ENCODE measurements around the gene ADGB. TPM values are rescaled to one million over a fixed set of nuclear protein-coding genes. Genes with fewer than 3 reads are reported as not detected.
A peak's percentile ranks its signal among the peaks of the same experiment; 100 is the strongest.

Gene ADGB
- total and polyA plus RNA-seq, 2 of the 13 experiments (the other 11 are each of a cell fraction or from before 2014, with no cell fraction given) = not detected

DNA sequence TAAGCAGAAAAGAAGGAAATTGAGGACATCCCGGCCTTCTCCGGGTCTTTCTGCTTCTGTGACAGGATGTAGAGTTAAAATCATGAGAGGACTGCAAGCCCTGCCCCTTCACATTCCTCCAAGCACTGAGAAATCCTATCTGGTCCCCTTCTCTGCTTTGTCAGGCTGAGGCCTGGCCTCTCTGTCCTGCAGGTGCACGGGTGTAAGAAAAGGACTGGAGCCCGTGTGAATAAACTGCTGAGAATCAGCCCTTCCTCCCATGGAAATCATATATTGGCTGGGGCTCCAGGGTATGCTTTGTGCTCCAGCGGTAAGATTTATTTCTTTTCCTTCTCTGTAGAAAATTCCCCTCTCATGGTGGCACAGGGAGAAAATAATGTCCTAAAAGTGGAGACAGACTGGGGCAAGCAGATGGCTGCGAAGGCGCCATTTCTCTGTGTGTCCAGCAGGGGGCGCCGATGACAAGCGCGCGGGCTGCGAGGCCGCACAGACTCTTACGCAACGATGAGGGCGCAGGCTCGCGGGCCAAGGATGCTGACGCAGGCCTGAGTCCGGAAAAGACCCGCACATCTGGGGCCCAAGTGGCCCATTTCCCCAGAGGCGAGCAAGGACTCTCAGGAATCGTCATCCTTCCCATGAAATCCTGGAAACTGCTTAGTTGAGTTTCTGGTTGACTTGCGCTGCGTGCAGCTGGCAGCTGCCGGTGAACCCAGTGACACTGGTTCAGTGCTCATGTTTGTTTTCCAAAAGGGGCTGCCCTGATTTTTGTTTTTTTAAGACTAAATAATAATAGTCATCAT, 258.6 kb downstream of the ADGB start (continued):
- TF ChIP-seq, protein P1, sequence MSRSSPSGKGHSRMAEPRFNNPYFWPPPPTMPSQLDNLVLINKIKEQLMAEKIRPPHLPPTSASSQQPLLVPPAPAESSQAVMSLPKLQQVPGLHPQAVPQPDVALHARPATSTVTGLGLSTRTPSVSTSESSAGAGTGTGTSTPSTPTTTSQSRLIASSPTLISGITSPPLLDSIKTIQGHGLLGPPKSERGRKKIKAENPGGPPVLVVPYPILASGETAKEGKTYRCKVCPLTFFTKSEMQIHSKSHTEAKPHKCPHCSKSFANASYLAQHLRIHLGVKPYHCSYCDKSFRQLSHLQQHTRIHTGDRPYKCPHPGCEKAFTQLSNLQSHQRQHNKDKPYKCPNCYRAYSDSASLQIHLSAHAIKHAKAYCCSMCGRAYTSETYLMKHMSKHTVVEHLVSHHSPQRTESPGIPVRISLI (CRISPR knock-in tag; IDR thresholded peaks at IDR 0.05; ENCODE audit: borderline replicate concordance) = peak; percentile 61; the same call in 1 of the 2 replicates
- TF ChIP-seq CREB1 (IDR thresholded peaks at IDR 0.05) (peak; percentile 49; the same call in 1 of the 2 replicates), CREB1 (CRISPR knock-in tag; IDR thresholded peaks at IDR 0.05) (no peak), SUZ12 (IDR thresholded peaks at IDR 0.05; ENCODE audit: low read depth, low read length) (no peak), GPN1 (CRISPR knock-in tag; IDR thresholded peaks at IDR 0.05; ENCODE audit: borderline replicate concordance) (no peak), ZNF331 (CRISPR knock-in tag; IDR thresholded peaks at IDR 0.05) (peak; percentile 86), SPEN (CRISPR knock-in tag; IDR thresholded peaks at IDR 0.05; ENCODE audit: low read depth) (peak; percentile 62), TCF7 (IDR thresholded peaks at IDR 0.05; ENCODE audit: low read depth) (no peak), SP140L (CRISPR knock-in tag; IDR thresholded peaks at IDR 0.05; ENCODE audit: borderline replicate concordance) (no peak), ZNF720 (CRISPR knock-in tag; IDR thresholded peaks at IDR 0.05) (no peak), TBL1XR1 (IDR thresholded peaks at IDR 0.05; ENCODE audit: borderline replicate concordance, low read length, partially characterized antibody) (peak; percentile 51), SMAD3 (CRISPR knock-in tag; IDR thresholded peaks at IDR 0.05) (peak; percentile 91), ZBTB21 (CRISPR knock-in tag; IDR thresholded peaks at IDR 0.05) (no peak), KDM3A (CRISPR knock-in tag; IDR thresholded peaks at IDR 0.05; ENCODE audit: low read depth) (peak; percentile 96), RELA (CRISPR knock-in tag; IDR thresholded peaks at IDR 0.05) (no peak), ETV5 (CRISPR knock-in tag; IDR thresholded peaks at IDR 0.05; ENCODE audit: borderline replicate concordance) (peak; percentile 34; the same call in 1 of the 2 replicates), SALL2 (CRISPR knock-in tag; IDR thresholded peaks at IDR 0.05) (peak; percentile 47; the same call in 1 of the 2 replicates), ZFX (CRISPR knock-in tag; IDR thresholded peaks at IDR 0.05; ENCODE audit: low read depth) (peak; percentile 84), MYC (CRISPR knock-in tag; IDR thresholded peaks at IDR 0.05; ENCODE audit: borderline replicate concordance) (peak; percentile 70; the same call in 1 of the 2 replicates), ZZZ3 (CRISPR knock-in tag; IDR thresholded peaks at IDR 0.05; ENCODE audit: borderline replicate concordance) (no peak), ZNF570 (CRISPR knock-in tag; IDR thresholded peaks at IDR 0.05; ENCODE audit: borderline replicate concordance) (no peak)
- TF ChIP-seq, protein P2, sequence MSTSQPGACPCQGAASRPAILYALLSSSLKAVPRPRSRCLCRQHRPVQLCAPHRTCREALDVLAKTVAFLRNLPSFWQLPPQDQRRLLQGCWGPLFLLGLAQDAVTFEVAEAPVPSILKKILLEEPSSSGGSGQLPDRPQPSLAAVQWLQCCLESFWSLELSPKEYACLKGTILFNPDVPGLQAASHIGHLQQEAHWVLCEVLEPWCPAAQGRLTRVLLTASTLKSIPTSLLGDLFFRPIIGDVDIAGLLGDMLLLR (CRISPR knock-in tag; IDR thresholded peaks at IDR 0.05) = no peak; the same call in 1 of the 2 replicates
- TF ChIP-seq, protein P3, sequence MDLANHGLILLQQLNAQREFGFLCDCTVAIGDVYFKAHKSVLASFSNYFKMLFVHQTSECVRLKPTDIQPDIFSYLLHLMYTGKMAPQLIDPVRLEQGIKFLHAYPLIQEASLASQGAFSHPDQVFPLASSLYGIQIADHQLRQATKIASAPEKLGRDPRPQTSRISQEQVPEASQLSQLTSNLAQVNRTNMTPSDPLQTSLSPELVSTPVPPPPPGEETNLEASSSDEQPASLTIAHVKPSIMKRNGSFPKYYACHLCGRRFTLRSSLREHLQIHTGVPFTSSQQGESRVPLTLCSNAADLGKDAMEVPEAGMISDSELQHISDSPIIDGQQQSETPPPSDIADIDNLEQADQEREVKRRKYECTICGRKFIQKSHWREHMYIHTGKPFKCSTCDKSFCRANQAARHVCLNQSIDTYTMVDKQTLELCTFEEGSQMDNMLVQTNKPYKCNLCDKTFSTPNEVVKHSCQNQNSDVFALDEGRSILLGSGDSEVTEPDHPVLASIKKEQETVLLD (CRISPR knock-in tag; IDR thresholded peaks at IDR 0.05; ENCODE audit: low read depth) = no peak
- TF ChIP-seq, protein P4, sequence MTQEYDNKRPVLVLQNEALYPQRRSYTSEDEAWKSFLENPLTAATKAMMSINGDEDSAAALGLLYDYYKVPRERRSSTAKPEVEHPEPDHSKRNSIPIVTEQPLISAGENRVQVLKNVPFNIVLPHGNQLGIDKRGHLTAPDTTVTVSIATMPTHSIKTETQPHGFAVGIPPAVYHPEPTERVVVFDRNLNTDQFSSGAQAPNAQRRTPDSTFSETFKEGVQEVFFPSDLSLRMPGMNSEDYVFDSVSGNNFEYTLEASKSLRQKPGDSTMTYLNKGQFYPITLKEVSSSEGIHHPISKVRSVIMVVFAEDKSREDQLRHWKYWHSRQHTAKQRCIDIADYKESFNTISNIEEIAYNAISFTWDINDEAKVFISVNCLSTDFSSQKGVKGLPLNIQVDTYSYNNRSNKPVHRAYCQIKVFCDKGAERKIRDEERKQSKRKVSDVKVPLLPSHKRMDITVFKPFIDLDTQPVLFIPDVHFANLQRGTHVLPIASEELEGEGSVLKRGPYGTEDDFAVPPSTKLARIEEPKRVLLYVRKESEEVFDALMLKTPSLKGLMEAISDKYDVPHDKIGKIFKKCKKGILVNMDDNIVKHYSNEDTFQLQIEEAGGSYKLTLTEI (CRISPR knock-in tag; conservative IDR thresholded peaks at IDR 0.05) = no peak
- TF ChIP-seq, protein P5, sequence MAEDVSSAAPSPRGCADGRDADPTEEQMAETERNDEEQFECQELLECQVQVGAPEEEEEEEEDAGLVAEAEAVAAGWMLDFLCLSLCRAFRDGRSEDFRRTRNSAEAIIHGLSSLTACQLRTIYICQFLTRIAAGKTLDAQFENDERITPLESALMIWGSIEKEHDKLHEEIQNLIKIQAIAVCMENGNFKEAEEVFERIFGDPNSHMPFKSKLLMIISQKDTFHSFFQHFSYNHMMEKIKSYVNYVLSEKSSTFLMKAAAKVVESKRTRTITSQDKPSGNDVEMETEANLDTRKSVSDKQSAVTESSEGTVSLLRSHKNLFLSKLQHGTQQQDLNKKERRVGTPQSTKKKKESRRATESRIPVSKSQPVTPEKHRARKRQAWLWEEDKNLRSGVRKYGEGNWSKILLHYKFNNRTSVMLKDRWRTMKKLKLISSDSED (CRISPR knock-in tag; IDR thresholded peaks at IDR 0.05) = no peak

All from HepG2 (cell line).